ENCODE measurements around the gene CCDC74B.

GRCh38 chr2:130160131-130160530, 15.2 kb upstream of the CCDC74B start:
- TF ChIP-seq CTCF (IDR thresholded peaks at IDR 0.05) (no peak), POLR2AphosphoS5 (IDR thresholded peaks at IDR 0.05) (no peak), POLR2A (IDR thresholded peaks at IDR 0.05) (no peak)

Data from suprapubic skin (tissue), 4 donors.